Measurements from ENCODE around the gene MAST4. TPM values are rescaled to one million over a fixed set of nuclear protein-coding genes. Genes with fewer than 3 reads are reported as not detected.

Gene MAST4
- total and polyA plus RNA-seq, 7 experiments from 2014 or later: 11.3 to 39.0 (median 28.3) TPM

GRCh38 chr5:66897356-66897755 lies 301.2 kb downstream of the MAST4 start:
- Histone ChIP-seq H3K4me1 (ENCODE audit: control insufficient read depth in 2 of 2, insufficient read depth in 2 of 2, low read length in 2 of 2) (no peaks in the 10 kb centered on the region), H3K27ac (ENCODE audit: low read depth, low read length) (no peak overlapping the region), H3K9me3 (ENCODE audit: control insufficient read depth in 2 of 3, low read length in 3 of 3) (no peaks in the 10 kb centered on the region), H3K27me3 (ENCODE audit: control insufficient read depth in 2 of 2, insufficient read depth in 2 of 2, low read length in 2 of 2) (no peaks in the 10 kb centered on the region), H3K4me3 (ENCODE audit: low read length) (no peak overlapping the region), H3K36me3 (ENCODE audit: control insufficient read depth in 2 of 3, insufficient read depth in 3 of 3, low read length in 3 of 3) (no peaks in the 10 kb centered on the region)
- H3K4me1 Mint-ChIP-seq: peaks cover 0 to 16% (median 0%) of the 10 kb centered on the region in 7 donors
- no peak for DNase-seq
- H3K4me3 Mint-ChIP-seq: no peak overlapping the region
- H3K9me3 Mint-ChIP-seq: no peaks in the 10 kb centered on the region
- peaks cover 9 to 45% (median 14%) of the 10 kb centered on the region in 5 donors for H3K27me3 Mint-ChIP-seq
- ChIA-PET POLR2A (interaction anchor here (0.6 kb wide), 1 partner anchor 24 kb away, joined by 3 read pairs; no protein-coding TSS in a partner anchor), CTCF (no interaction called here)
- no peak for ATAC-seq
- no peak overlapping the region for H3K27ac Mint-ChIP-seq
- intact Hi-C loops (cut with micrococcal nuclease): no loop called here
- H3K36me3 Mint-ChIP-seq: peaks cover 0 to 5% (median 0%) of the 10 kb centered on the region in 5 donors

- CTCF ChIA-PET: no interaction called here
- Mint-ChIP-seq H3K4me3 (no peak overlapping the region), H3K27me3 (peaks cover 9 to 50% (median 17%) of the 10 kb centered on the region in 5 donors), H3K9me3 (no peaks in the 10 kb centered on the region), H3K4me1 (peaks cover 0 to 16% (median 0%) of the 10 kb centered on the region in 7 donors), H3K36me3 (peaks cover 0 to 5% (median 0%) of the 10 kb centered on the region in 5 donors), H3K27ac (no peak overlapping the region)
- POLR2A ChIA-PET: interaction anchor here (0.6 kb wide), 1 partner anchor 106 kb away, joined by 3 read pairs; no protein-coding TSS in a partner anchor
- Histone ChIP-seq H3K4me1 (ENCODE audit: control insufficient read depth in 2 of 2, insufficient read depth in 2 of 2, low read length in 2 of 2) (no peaks in the 10 kb centered on the region), H3K9me3 (ENCODE audit: control insufficient read depth in 2 of 3, low read length in 3 of 3) (no peaks in the 10 kb centered on the region), H3K4me3 (ENCODE audit: low read length) (no peak overlapping the region), H3K36me3 (ENCODE audit: control insufficient read depth in 2 of 3, insufficient read depth in 3 of 3, low read length in 3 of 3) (no peaks in the 10 kb centered on the region), H3K27ac (ENCODE audit: low read depth, low read length) (no peak overlapping the region), H3K27me3 (ENCODE audit: control insufficient read depth in 2 of 2, insufficient read depth in 2 of 2, low read length in 2 of 2) (no peaks in the 10 kb centered on the region)
- intact Hi-C loops (cut with micrococcal nuclease): no loop called here
- DNase-seq: no peak
- ATAC-seq: no peak
Observed at GRCh38 chr5:66898241-66898995, 302.2 kb downstream of the MAST4 start.

DNA sequence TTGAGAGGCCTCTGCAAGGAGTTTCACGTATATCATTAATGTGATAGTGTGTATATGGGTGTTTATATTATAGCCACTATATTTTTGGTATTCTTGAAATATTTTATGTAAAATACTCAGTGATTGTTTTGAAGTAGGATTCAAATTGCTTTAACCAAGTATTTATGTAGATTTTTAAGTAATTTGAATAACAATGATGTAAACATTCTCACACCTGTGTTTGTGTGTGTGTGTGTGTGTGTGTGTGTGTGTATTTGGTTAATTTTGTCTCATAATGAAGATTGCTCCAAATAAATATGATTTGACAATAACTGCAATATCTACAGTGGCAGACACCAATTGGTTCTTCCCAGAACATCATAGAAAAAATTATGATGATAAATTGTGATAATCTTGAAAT lies 307.0 kb downstream of the MAST4 start:
- no peak for DNase-seq
- peaks cover 0 to 3% (median 0%) of the 10 kb centered on the region in 7 donors for H3K4me1 Mint-ChIP-seq
- Histone ChIP-seq H3K4me3 (ENCODE audit: low read length) (no peak overlapping the region), H3K4me1 (ENCODE audit: control insufficient read depth in 2 of 2, insufficient read depth in 2 of 2, low read length in 2 of 2) (no peaks in the 10 kb centered on the region), H3K9me3 (ENCODE audit: control insufficient read depth in 2 of 3, low read length in 3 of 3) (no peaks in the 10 kb centered on the region), H3K36me3 (ENCODE audit: control insufficient read depth in 2 of 3, insufficient read depth in 3 of 3, low read length in 3 of 3) (no peaks in the 10 kb centered on the region), H3K27me3 (ENCODE audit: control insufficient read depth in 2 of 2, insufficient read depth in 2 of 2, low read length in 2 of 2) (no peaks in the 10 kb centered on the region), H3K27ac (ENCODE audit: low read depth, low read length) (no peak overlapping the region)
- H3K9me3 Mint-ChIP-seq: peaks cover 0 to 1% (median 0%) of the 10 kb centered on the region in 11 donors
- intact Hi-C loops (cut with micrococcal nuclease): no loop called here
- ChIA-PET CTCF (no interaction called here), POLR2A (no interaction called here)
- H3K36me3 Mint-ChIP-seq: no peaks in the 10 kb centered on the region
- no peak overlapping the region for H3K27ac Mint-ChIP-seq
- ATAC-seq: no peak
- H3K4me3 Mint-ChIP-seq: no peak overlapping the region
- peaks cover 10 to 22% (median 12%) of the 10 kb centered on the region in 5 donors for H3K27me3 Mint-ChIP-seq

DNA sequence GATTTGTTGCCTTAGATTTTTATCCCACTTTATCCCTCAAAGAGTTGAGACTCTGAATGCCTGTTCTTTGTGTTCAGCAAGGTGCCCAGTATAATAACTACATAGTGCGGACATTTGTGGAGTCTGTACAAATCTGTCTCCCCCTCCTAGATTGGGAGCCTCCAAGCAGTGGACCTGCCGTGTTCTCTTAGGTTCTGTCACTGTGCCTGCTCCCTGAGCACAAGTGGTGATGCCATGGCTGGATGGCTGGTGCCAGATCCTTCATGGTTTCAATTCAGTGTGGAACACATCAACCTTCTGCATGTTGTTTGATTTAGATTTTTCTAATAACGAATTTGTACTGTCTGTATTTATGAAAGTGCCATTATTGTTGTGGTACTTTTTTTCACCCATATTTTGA lies 307.5 kb downstream of the MAST4 start:
- POLR2A ChIA-PET: no interaction called here
- Mint-ChIP-seq H3K36me3 (no peaks in the 10 kb centered on the region), H3K4me1 (peaks cover 0 to 2% (median 0%) of the 10 kb centered on the region in 7 donors), H3K9me3 (peaks cover 0 to 1% (median 0%) of the 10 kb centered on the region in 11 donors), H3K27ac (no peak overlapping the region), H3K27me3 (peaks cover 9 to 19% (median 10%) of the 10 kb centered on the region in 5 donors), H3K4me3 (no peak overlapping the region)
- Histone ChIP-seq H3K4me3 (ENCODE audit: low read length) (no peak overlapping the region), H3K4me1 (ENCODE audit: control insufficient read depth in 2 of 2, insufficient read depth in 2 of 2, low read length in 2 of 2) (no peaks in the 10 kb centered on the region), H3K36me3 (ENCODE audit: control insufficient read depth in 2 of 3, insufficient read depth in 3 of 3, low read length in 3 of 3) (no peaks in the 10 kb centered on the region), H3K27me3 (ENCODE audit: control insufficient read depth in 2 of 2, insufficient read depth in 2 of 2, low read length in 2 of 2) (no peaks in the 10 kb centered on the region), H3K27ac (ENCODE audit: low read depth, low read length) (no peak overlapping the region), H3K9me3 (ENCODE audit: control insufficient read depth in 2 of 3, low read length in 3 of 3) (no peaks in the 10 kb centered on the region)
- no peak for ATAC-seq
- intact Hi-C loops (cut with micrococcal nuclease): no loop called here
- DNase-seq: no peak
- CTCF ChIA-PET: no interaction called here

DNA sequence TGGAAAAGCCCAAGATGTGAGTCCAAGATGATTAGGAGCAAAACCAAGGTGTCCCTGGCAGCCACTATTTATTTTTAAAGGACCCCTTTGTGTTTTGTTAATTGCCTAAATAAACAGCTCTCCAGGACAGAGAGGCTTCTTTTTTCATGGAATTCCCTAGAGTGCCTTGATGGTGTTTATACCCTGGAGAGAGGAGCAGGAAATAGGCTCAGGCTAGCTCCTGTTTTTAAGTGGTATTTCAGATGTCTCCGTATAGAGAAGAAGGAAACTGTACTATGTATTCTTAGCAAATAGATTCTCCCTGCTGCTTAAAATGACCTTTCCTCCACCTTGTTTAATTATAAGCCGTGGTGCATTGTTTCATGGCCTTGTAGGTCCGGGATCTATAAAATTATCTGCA lies 308.0 kb downstream of the MAST4 start:
- ATAC-seq (no peak), DNase-seq (no peak)
- intact Hi-C loops (cut with micrococcal nuclease): no loop called here
- Histone ChIP-seq H3K36me3 (ENCODE audit: control insufficient read depth in 2 of 3, insufficient read depth in 3 of 3, low read length in 3 of 3) (no peaks in the 10 kb centered on the region), H3K27me3 (ENCODE audit: control insufficient read depth in 2 of 2, insufficient read depth in 2 of 2, low read length in 2 of 2) (no peaks in the 10 kb centered on the region), H3K4me3 (ENCODE audit: low read length) (no peak overlapping the region), H3K4me1 (ENCODE audit: control insufficient read depth in 2 of 2, insufficient read depth in 2 of 2, low read length in 2 of 2) (no peaks in the 10 kb centered on the region), H3K27ac (ENCODE audit: low read depth, low read length) (no peak overlapping the region), H3K9me3 (ENCODE audit: control insufficient read depth in 2 of 3, low read length in 3 of 3) (no peaks in the 10 kb centered on the region)
- Mint-ChIP-seq H3K9me3 (peaks cover 0 to 1% (median 0%) of the 10 kb centered on the region in 11 donors), H3K36me3 (peaks cover 0 to 2% (median 0%) of the 10 kb centered on the region in 5 donors), H3K4me1 (peaks cover 0 to 2% (median 0%) of the 10 kb centered on the region in 7 donors), H3K27me3 (peaks cover 7 to 17% (median 10%) of the 10 kb centered on the region in 5 donors), H3K27ac (no peak overlapping the region), H3K4me3 (no peak overlapping the region)
- ChIA-PET CTCF (no interaction called here), POLR2A (no interaction called here)

GRCh38 chr5:66906021-66906420 lies 309.8 kb downstream of the MAST4 start:
- ATAC-seq (no peak), DNase-seq (no peak)
- no peak overlapping the region for H3K27ac Mint-ChIP-seq
- POLR2A ChIA-PET: no interaction called here
- H3K9me3 Mint-ChIP-seq: peaks cover 0 to 3% (median 0%) of the 10 kb centered on the region in 11 donors
- intact Hi-C loops (cut with micrococcal nuclease): no loop called here
- H3K27me3 ChIP-seq (ENCODE audit: control insufficient read depth in 2 of 2, insufficient read depth in 2 of 2, low read length in 2 of 2): no peaks in the 10 kb centered on the region
- no peaks in the 10 kb centered on the region for H3K36me3 ChIP-seq (ENCODE audit: control insufficient read depth in 2 of 3, insufficient read depth in 3 of 3, low read length in 3 of 3)
- peaks cover 0 to 5% (median 0%) of the 10 kb centered on the region in 5 donors for H3K36me3 Mint-ChIP-seq
- H3K4me1 Mint-ChIP-seq: peaks cover 0 to 2% (median 0%) of the 10 kb centered on the region in 7 donors
- H3K4me3 Mint-ChIP-seq: no peak overlapping the region
- H3K9me3 ChIP-seq (ENCODE audit: control insufficient read depth in 2 of 3, low read length in 3 of 3): no peaks in the 10 kb centered on the region
- no peak overlapping the region for H3K27ac ChIP-seq (ENCODE audit: low read depth, low read length)
- H3K4me3 ChIP-seq (ENCODE audit: low read length): no peak overlapping the region
- peaks cover 5 to 7% (median 6%) of the 10 kb centered on the region in 5 donors for H3K27me3 Mint-ChIP-seq
- H3K4me1 ChIP-seq (ENCODE audit: control insufficient read depth in 2 of 2, insufficient read depth in 2 of 2, low read length in 2 of 2): no peaks in the 10 kb centered on the region
- CTCF ChIA-PET: no interaction called here

DNA sequence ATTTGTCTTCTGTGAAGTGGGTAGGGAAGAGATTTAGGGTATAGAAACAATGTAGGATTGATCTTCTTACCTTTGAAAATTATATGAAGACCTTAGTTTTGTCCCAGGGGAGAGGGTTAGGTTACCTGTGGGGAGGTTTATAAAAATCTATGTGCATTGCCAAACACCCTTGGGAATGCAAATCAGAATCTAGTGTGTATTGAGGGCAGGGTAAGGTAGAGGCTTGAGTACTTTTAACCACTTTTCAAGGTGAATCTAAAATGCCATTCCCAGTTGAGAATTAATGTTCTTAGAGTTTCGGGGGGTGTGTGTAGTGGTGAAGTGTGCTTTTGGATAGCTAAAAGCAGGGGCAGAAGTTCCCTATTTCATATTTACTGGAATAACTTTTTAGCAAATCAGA lies 312.0 kb downstream of the MAST4 start:
- H3K27me3 ChIP-seq (ENCODE audit: control insufficient read depth in 2 of 2, insufficient read depth in 2 of 2, low read length in 2 of 2): no peaks in the 10 kb centered on the region
- H3K9me3 Mint-ChIP-seq: peaks cover 0 to 3% (median 0%) of the 10 kb centered on the region in 11 donors
- H3K27ac ChIP-seq (ENCODE audit: low read depth, low read length): no peak overlapping the region
- intact Hi-C loops (cut with micrococcal nuclease): no loop called here
- no peak overlapping the region for H3K4me3 Mint-ChIP-seq
- ChIA-PET POLR2A (no interaction called here), CTCF (no interaction called here)
- no peak for DNase-seq
- peaks cover 0 to 11% (median 0%) of the 10 kb centered on the region in 7 donors for H3K4me1 Mint-ChIP-seq
- H3K36me3 Mint-ChIP-seq: peaks cover 0 to 5% (median 0%) of the 10 kb centered on the region in 5 donors
- no peak overlapping the region for H3K4me3 ChIP-seq (ENCODE audit: low read length)
- no peaks in the 10 kb centered on the region for H3K4me1 ChIP-seq (ENCODE audit: control insufficient read depth in 2 of 2, insufficient read depth in 2 of 2, low read length in 2 of 2)
- H3K36me3 ChIP-seq (ENCODE audit: control insufficient read depth in 2 of 3, insufficient read depth in 3 of 3, low read length in 3 of 3): no peaks in the 10 kb centered on the region
- ATAC-seq: no peak
- peaks cover 0 to 7% (median 3%) of the 10 kb centered on the region in 5 donors for H3K27me3 Mint-ChIP-seq
- H3K27ac Mint-ChIP-seq: no peak overlapping the region
- no peaks in the 10 kb centered on the region for H3K9me3 ChIP-seq (ENCODE audit: control insufficient read depth in 2 of 3, low read length in 3 of 3)
